ENCODE measurements around the gene RMI1.
"Not testable (repeated sequence)": the region's sequence is repeated elsewhere in the genome, so short reads cannot be mapped to it uniquely, and the experiment has no call there.

RMI1 gene

DNA sequence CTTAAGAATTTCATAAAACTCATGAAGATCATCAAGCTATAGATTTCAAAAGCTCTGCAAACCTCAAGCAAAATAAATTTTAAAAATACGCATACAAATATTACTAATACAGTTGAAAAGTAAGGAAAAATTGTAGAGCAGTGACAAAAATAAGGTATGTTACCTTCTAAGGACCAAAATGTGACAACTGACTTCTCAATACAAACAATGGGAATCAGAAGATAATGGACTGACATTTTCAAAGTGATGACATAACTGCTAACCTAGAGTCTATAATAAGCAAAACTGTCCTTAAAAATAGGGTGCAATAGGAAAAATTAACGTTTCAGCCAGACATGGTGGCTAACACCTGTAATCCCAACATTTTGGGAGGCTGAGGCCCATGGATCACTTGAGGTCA lies 27.1 kb downstream of the RMI1 start:
- DNase-seq (ENCODE audit: low read depth): no peak

DNA sequence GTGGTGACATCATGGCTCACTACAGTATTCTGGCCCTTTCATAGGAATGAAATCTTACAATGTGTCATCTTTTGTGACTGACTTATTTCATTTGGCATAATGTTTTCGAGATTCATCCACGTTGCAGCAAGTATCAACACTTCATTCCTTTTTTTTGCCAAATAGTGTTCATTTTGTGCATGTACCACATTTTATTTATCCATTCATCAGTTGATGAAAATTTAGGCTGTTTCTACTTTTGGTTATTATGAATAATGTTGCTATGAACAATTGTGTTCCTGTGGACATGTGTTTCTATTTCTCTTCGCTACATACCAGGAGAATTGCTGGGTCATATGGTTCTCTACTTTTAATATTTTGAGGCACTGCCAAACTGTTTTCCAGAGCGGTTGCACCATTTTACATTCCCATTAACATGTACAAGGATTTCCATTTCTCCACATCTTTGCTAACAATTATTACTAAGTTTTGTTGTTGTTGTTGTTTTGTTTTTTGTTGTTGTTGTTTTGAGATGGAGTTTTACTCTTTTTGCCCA lies 43.5 kb downstream of the RMI1 start:
- no peak for DNase-seq (ENCODE audit: low read depth)

DNA sequence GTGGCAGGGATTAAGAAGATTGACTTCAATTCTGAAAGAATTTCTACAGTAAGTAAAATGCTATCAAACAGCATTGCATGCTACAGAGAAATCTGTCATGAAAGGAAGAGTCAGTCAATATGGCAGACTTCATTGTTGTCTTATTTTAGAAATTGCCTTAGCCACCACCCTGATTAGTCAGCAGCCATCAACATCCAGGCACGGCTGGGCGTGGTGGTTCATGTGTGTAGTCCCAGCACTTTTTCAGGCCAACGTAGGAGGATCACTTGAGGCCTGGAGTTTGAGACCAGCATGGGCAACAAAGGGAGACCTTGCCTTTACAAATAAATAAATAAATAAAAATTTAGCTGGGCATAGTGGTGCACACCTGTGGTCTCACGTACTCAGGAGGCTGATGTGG lies 46.6 kb downstream of the RMI1 start:
- DNase-seq (ENCODE audit: low read depth): no peak

DNA sequence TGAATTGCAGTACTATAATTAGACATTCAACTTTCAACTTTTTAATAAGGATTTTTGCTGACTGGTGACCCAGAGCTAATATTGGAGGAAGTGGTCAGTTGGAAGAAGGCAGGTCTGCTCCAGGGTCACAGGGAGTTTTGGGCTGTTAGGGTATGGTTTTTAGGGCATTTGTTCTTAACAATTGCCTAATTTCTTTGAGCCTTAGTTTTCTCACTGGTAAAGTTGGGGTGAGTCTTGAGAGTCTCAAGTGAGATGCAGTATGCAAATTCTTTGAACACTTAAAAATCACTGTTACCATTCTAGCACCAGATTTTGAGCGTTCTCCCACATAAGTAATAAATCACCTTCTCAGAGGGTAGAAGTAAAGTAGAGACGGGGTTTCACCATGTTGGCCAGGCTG lies 50.9 kb downstream of the RMI1 start:
- DNase-seq (ENCODE audit: low read depth): no peak

DNA sequence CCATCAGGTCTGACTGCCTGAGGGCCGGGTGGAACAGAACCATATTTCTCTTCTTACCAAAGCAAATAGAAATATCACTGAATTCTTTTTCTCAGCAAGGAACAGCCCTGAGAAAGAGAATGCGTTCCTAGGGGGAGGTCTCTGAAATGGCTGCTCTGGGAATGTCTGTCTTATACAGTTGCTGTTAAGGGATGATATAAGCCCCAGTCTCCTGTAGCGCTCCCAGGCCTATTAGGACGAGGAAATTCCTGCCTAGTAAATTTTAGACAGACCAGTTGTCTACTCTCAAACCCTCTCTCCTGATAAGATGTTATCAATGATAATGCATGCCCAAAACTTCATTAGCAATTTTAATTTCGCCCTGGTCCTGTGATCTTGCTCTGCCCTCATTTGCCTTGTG lies 61.3 kb downstream of the RMI1 start:
- DNase-seq (ENCODE audit: low read depth): not testable (repeated sequence)

DNA sequence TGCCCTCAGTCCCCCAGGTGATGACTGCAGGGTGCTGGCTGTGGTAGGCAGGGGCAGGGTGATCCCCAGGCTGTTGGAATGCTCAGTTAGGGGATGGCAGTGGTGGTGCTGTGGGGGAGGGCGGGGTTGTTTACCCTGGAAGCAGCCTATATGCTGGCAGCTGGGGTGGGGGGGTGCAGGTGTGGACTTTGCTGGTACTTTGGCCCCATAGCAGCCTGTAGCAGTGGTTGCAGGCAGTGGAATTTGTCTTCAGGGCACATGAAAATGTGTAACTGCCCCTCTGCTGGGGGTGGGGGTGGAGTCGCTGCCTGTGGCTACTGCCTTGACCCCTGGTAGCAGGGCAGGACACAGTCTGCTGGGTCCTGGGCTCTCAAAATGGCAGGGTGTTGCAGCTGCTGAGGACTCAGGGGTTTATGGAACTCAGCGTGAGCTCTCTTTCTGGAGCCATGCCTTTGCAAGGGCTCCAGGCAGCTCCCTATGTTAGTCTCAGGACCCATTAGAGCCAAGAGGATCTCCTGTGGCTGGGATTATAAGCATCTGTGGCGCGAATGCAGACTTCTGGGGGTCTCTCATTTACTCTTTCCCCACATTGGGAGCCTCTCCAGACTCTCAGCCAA lies 65.0 kb downstream of the RMI1 start:
- DNase-seq (ENCODE audit: low read depth): no peak
